Right ventricle myocardium inferior (tissue), 1 donor: ENCODE measurements around the gene ZBTB7A. TPM values are rescaled to one million over a fixed set of nuclear protein-coding genes. Genes with fewer than 3 reads are reported as not detected.

Experiments used
- ATAC-seq: fragments of 200-7000 bp; cut with Tn5 transposase; one replicate; pipeline ENCODE4 v1.9.1; 2020; ENCODE audit warnings: mild to moderate bottlenecking, moderate library complexity
- DNase-seq: peaks from one replicate; pipeline ENCODE4 v3.0.0; 2021; ENCODE audit errors: missing footprints
- intact Hi-C: fragments of 100-400 bp; cut with DNase I; formaldehyde crosslinking; loops from one replicate; pipeline ENCODE4 v1.11.0; 2022
- total RNA-seq: library from RNA; stranded (reverse); fragmentation: NEBNext Ultra II Directional; extraction: Animal tissue kit (Norgen Biotek cat#: 25700); gene quantifications from one replicate; pipeline ENCODE4 v1.2.1, GENCODE V29; 2021
- donor health status: DM: no; HTN: yes; CAD: no; lungs with severe emphysema.

ZBTB7A gene
- total RNA-seq, 1 donor from 2014 or later = 30.8 TPM

- DNase-seq = no peak
- intact Hi-C loops = no loop called here
These were observed 35.7 kb downstream of the ZBTB7A start for GRCh38 chr19:4030981-4031380.

GRCh38 chr19:4030552-4030951 lies 36.1 kb downstream of the ZBTB7A start:
- DNase-seq (no peak), ATAC-seq (no peak)
- intact Hi-C loops = no loop called here

More at GRCh38 chr19:4030981-4031380, 35.7 kb downstream of the ZBTB7A start:
- ATAC-seq = no peak

- intact Hi-C loops = no loop called here
- no peak for DNase-seq
These were observed 37.5 kb downstream of the ZBTB7A start for GRCh38 chr19:4029247-4029614.

GRCh38 chr19:4028334-4029246 lies 38.1 kb downstream of the ZBTB7A start:
- intact Hi-C loops = no loop called here
- no peak for DNase-seq
- no peak for ATAC-seq

More at GRCh38 chr19:4029247-4029614, 37.5 kb downstream of the ZBTB7A start:
- ATAC-seq = no peak

GRCh38 chr19:4027146-4027545 lies 39.6 kb downstream of the ZBTB7A start:
- ATAC-seq (no peak), DNase-seq (no peak)
- intact Hi-C loops = no loop called here

GRCh38 chr19:4025317-4025716 lies 41.4 kb downstream of the ZBTB7A start:
- DNase-seq (no peak), ATAC-seq (no peak)
- intact Hi-C loops = no loop called here

- DNase-seq (no peak), ATAC-seq (peak; percentile 60)
- intact Hi-C loops = no loop called here
These were observed 42.9 kb downstream of the ZBTB7A start for GRCh38 chr19:4023600-4024398.

- no peak for DNase-seq
- no peak for ATAC-seq
- intact Hi-C loops = no loop called here
These were observed 47.1 kb downstream of the ZBTB7A start for GRCh38 chr19:4019578-4019977.

GRCh38 chr19:4018775-4019504 lies 47.8 kb downstream of the ZBTB7A start:
- no peak for DNase-seq

GRCh38 chr19:4018140-4018613 lies 48.5 kb downstream of the ZBTB7A start:
- no peak for ATAC-seq
- intact Hi-C loops = no loop called here
- DNase-seq = no peak

More at GRCh38 chr19:4018775-4019504, 47.8 kb downstream of the ZBTB7A start:
- no peak for ATAC-seq
- intact Hi-C loops = no loop called here

- no peak for ATAC-seq
- no peak for DNase-seq
- intact Hi-C loops = no loop called here
These were observed 49.6 kb downstream of the ZBTB7A start for GRCh38 chr19:4016903-4017638.

GRCh38 chr19:4016486-4016885 lies 50.2 kb downstream of the ZBTB7A start:
- DNase-seq (no peak), ATAC-seq (no peak)
- intact Hi-C loops = no loop called here

- ATAC-seq = peak; percentile 44
- intact Hi-C loops = no loop called here
- no peak for DNase-seq
These were observed 50.8 kb downstream of the ZBTB7A start for GRCh38 chr19:4015705-4016402.

- peak; percentile 28 for ATAC-seq
- no peak for DNase-seq
- intact Hi-C loops = loop anchor here (5.0 kb wide), 1 partner anchor 47 kb away; no protein-coding TSS in a partner anchor
These were observed 51.9 kb downstream of the ZBTB7A start for GRCh38 chr19:4014541-4015491.

GRCh38 chr19:4013886-4014540 lies 52.7 kb downstream of the ZBTB7A start:
- DNase-seq = no peak
- peak; percentile 29 for ATAC-seq
- intact Hi-C loops = loop anchor here (5.0 kb wide), 1 partner anchor 48 kb away; no protein-coding TSS in a partner anchor
